Measurements from ENCODE around the gene AGAP3.

The AGAP3 gene

GRCh38 chr7:151088019-151088855 lies 2.0 kb downstream of the AGAP3 start:
- DNase-seq (ENCODE audit: low read depth): no peak

- DNase-seq (ENCODE audit: low read depth): no peak
These were observed 2.8 kb downstream of the AGAP3 start for GRCh38 chr7:151088856-151089699.

- DNase-seq (ENCODE audit: low read depth): no peak
These were observed 3.8 kb downstream of the AGAP3 start for GRCh38 chr7:151089893-151090730.

- no peak for DNase-seq (ENCODE audit: low read depth)
These were observed 4.7 kb downstream of the AGAP3 start for GRCh38 chr7:151091003-151091402.

GRCh38 chr7:151091431-151091830 lies 5.2 kb downstream of the AGAP3 start:
- DNase-seq (ENCODE audit: low read depth): no peak

GRCh38 chr7:151091988-151092387 lies 5.7 kb downstream of the AGAP3 start:
- DNase-seq (ENCODE audit: low read depth): no peak

GRCh38 chr7:151093748-151094147 lies 7.5 kb downstream of the AGAP3 start:
- no peak for DNase-seq (ENCODE audit: low read depth)

- DNase-seq (ENCODE audit: low read depth): no peak
These were observed 8.4 kb downstream of the AGAP3 start for GRCh38 chr7:151094675-151095074.

- no peak for DNase-seq (ENCODE audit: low read depth)
These were observed 9.0 kb downstream of the AGAP3 start for GRCh38 chr7:151095123-151095797.

- DNase-seq (ENCODE audit: low read depth): no peak
These were observed 9.7 kb downstream of the AGAP3 start for GRCh38 chr7:151095828-151096475.

GRCh38 chr7:151099486-151100211 lies 13.4 kb downstream of the AGAP3 start:
- DNase-seq (ENCODE audit: low read depth): no peak

GRCh38 chr7:151100921-151101320 lies 14.6 kb downstream of the AGAP3 start:
- no peak for DNase-seq (ENCODE audit: low read depth)

GRCh38 chr7:151101621-151102396 lies 15.5 kb downstream of the AGAP3 start:
- no peak for DNase-seq (ENCODE audit: low read depth)

- DNase-seq (ENCODE audit: low read depth): no peak
These were observed 16.7 kb downstream of the AGAP3 start for GRCh38 chr7:151102991-151103390.

- DNase-seq (ENCODE audit: low read depth): no peak
These were observed 17.7 kb downstream of the AGAP3 start for GRCh38 chr7:151103973-151104372.

GRCh38 chr7:151104411-151105235 lies 18.3 kb downstream of the AGAP3 start:
- DNase-seq (ENCODE audit: low read depth): no peak

- no peak for DNase-seq (ENCODE audit: low read depth)
These were observed 21.6 kb downstream of the AGAP3 start for GRCh38 chr7:151107882-151108281.
